Measurements from ENCODE around the gene ZNF618. TPM values are rescaled to one million over a fixed set of nuclear protein-coding genes. Genes with fewer than 3 reads are reported as not detected.
A peak's percentile ranks its signal among the peaks of the same experiment; 100 is the strongest.

Gene ZNF618
- total RNA-seq, 1 donor from 2014 or later = 7.8 TPM

GRCh38 chr9:114061292-114061691, 185.2 kb downstream of the ZNF618 start:
- no peak for DNase-seq

- DNase-seq = no peak
These were observed 185.8 kb downstream of the ZNF618 start for GRCh38 chr9:114061830-114062474.

GRCh38 chr9:114065304-114065703, 189.2 kb downstream of the ZNF618 start:
- DNase-seq = no peak

GRCh38 chr9:114069476-114070187, 193.5 kb downstream of the ZNF618 start:
- DNase-seq = no peak

- no peak for DNase-seq
These were observed 194.3 kb downstream of the ZNF618 start for GRCh38 chr9:114070188-114071103.

- DNase-seq = no peak
These were observed 195.2 kb downstream of the ZNF618 start for GRCh38 chr9:114071197-114071795.

- DNase-seq = no peak
These were observed 196.4 kb downstream of the ZNF618 start for GRCh38 chr9:114072184-114073140.

- no peak for DNase-seq
These were observed 199.5 kb downstream of the ZNF618 start for GRCh38 chr9:114075602-114076001.

GRCh38 chr9:114076237-114077161, 200.4 kb downstream of the ZNF618 start:
- no peak for DNase-seq

GRCh38 chr9:114077162-114077837, 201.2 kb downstream of the ZNF618 start:
- no peak for DNase-seq

- no peak for DNase-seq
These were observed 202.1 kb downstream of the ZNF618 start, which contains the start of gene AMBP for GRCh38 chr9:114078021-114078780. AMBP (minus strand) TSS chr9:114078300; CDS start chr9:114078209, 91 bp downstream.

GRCh38 chr9:114078781-114079156, 202.7 kb downstream of the ZNF618 start:
- no peak for DNase-seq

- DNase-seq = no peak
These were observed 204.2 kb downstream of the ZNF618 start for GRCh38 chr9:114080195-114080772.

GRCh38 chr9:114080773-114081440, 204.8 kb downstream of the ZNF618 start:
- DNase-seq = no peak

- DNase-seq = no peak
These were observed 205.4 kb downstream of the ZNF618 start for GRCh38 chr9:114081441-114082016.

- peak; percentile 82 for DNase-seq
These were observed 206.1 kb downstream of the ZNF618 start for GRCh38 chr9:114082017-114082762.
